Bronchial epithelial cell (primary cell): ENCODE data around the gene SULF2. TPM values are rescaled to one million over a fixed set of nuclear protein-coding genes. Genes with fewer than 3 reads are reported as not detected.

Experiments
- DNase-seq: peaks from one replicate; pipeline ENCODE4 v3.0.0-alpha.2; 2010; ENCODE audit warnings: low read depth
- FAIRE-seq: peaks from 2 replicates; lab custom pipeline; 2011; peaks lifted over from hg19 to GRCh38; lab: Jason Lieb, UNC
- H3K27me3 ChIP-seq: 2 replicates; pipeline ENCODE4 v1.5.1; 2011; ENCODE audit warnings: low read length; ENCODE audit not compliant: control insufficient read depth, insufficient read depth
- H3K36me3 ChIP-seq: 2 replicates; pipeline ENCODE4 v1.5.1; 2011; ENCODE audit warnings: low read length; ENCODE audit not compliant: control insufficient read depth, insufficient read depth
- H3K4me3 ChIP-seq: 2 replicates; pipeline ENCODE4 v1.5.1; 2011; ENCODE audit warnings: mild to moderate bottlenecking, low read depth, low read length, control low read depth
- CTCF ChIP-seq: IDR thresholded peaks from 2 replicates; pipeline ENCODE4 v1.5.1; 2011; ENCODE audit warnings: mild to moderate bottlenecking, moderate library complexity, low read length, control low read depth, inconsistent platforms; ENCODE audit not compliant: insufficient read depth, severe bottlenecking
- total RNA-seq: library from RNA; depleted of rRNA; stranded (reverse); fragments of >200 nt; gene quantifications from 2 replicates; pipeline ENCODE4 v1.2.1, GENCODE V29; 2014

SULF2 gene
- total RNA-seq, 1 donor from 2014 or later: 31.6 TPM

- Histone ChIP-seq H3K4me3 (no peak overlapping the region), H3K27me3 (no peaks in the 10 kb centered on the region), H3K36me3 (peaks cover 14% of the 10 kb centered on the region)
- FAIRE-seq (no peak), DNase-seq (no peak)
- no peak for TF ChIP-seq CTCF
Measured at GRCh38 chr20:47687095-47687987, 97.9 kb downstream of the SULF2 start.

- DNase-seq (peak; percentile 7), FAIRE-seq (no peak)
Measured at GRCh38 chr20:47686545-47686944, 98.7 kb downstream of the SULF2 start.

GRCh38 chr20:47684306-47685080 is 100.8 kb downstream of the SULF2 start:
- no peak for TF ChIP-seq CTCF
- Histone ChIP-seq H3K4me3 (no peak overlapping the region), H3K36me3 (peaks cover 13% of the 10 kb centered on the region), H3K27me3 (no peaks in the 10 kb centered on the region)
- DNase-seq: no peak
- FAIRE-seq: peak; percentile 23

More at GRCh38 chr20:47686545-47686944, 98.7 kb downstream of the SULF2 start:
- Histone ChIP-seq H3K4me3 (no peak overlapping the region), H3K36me3 (peaks cover 14% of the 10 kb centered on the region), H3K27me3 (no peaks in the 10 kb centered on the region)
- TF ChIP-seq CTCF: no peak

GRCh38 chr20:47682916-47683315 is 102.4 kb downstream of the SULF2 start:
- no peak for TF ChIP-seq CTCF
- Histone ChIP-seq H3K36me3 (peaks cover 10% of the 10 kb centered on the region), H3K27me3 (no peaks in the 10 kb centered on the region), H3K4me3 (no peak overlapping the region)
- no peak for FAIRE-seq
- DNase-seq: no peak

- Histone ChIP-seq H3K27me3 (no peaks in the 10 kb centered on the region), H3K36me3 (peaks cover 10% of the 10 kb centered on the region), H3K4me3 (no peak overlapping the region)
- TF ChIP-seq CTCF: no peak
- no peak for DNase-seq
- FAIRE-seq: no peak
Measured at GRCh38 chr20:47682028-47682783, 103.1 kb downstream of the SULF2 start.
